HepG2 (cell line): ENCODE measurements around the gene H1-8. TPM values are rescaled to one million over a fixed set of nuclear protein-coding genes. Genes with fewer than 3 reads are reported as not detected.

Source experiments
- ATF7 ChIP-seq, 2 experiments: fragments of 450-650 bp in 1 of 2; sonication (generic) in 1 of 2; formaldehyde crosslinking in 1 of 2; IDR thresholded peaks; 2 replicates each; pipeline versions ENCODE4 v1.4.0 to v1.6.1; 2016 to 2020; ENCODE audit warnings: antibody characterized with exemption in 1 of 2, mild to moderate bottlenecking in 1 of 2, missing genetic modification reagents in 1 of 2
- BRD4 ChIP-seq: sonication (generic); formaldehyde crosslinking; IDR thresholded peaks from 2 replicates; pipeline ENCODE4 v1.4.0; 2020; ENCODE audit warnings: missing genetic modification reagents
- CENPT ChIP-seq: sonication (generic); formaldehyde crosslinking; IDR thresholded peaks from 2 replicates; pipeline ENCODE4 v1.8.0; 2022; ENCODE audit warnings: low read depth, mild to moderate bottlenecking, moderate library complexity, missing genetic modification reagents
- MAFF ChIP-seq: IDR thresholded peaks from 2 replicates; pipeline ENCODE4 v1.6.1; 2011; ENCODE audit warnings: low read depth, low read length, improper control_type of control experiment
- MATR3 ChIP-seq: sonication (generic); formaldehyde crosslinking; IDR thresholded peaks from 2 replicates; pipeline ENCODE4 v1.4.0; 2020; ENCODE audit warnings: missing genetic modification reagents
- PHF8 ChIP-seq: sonication (generic); formaldehyde crosslinking; IDR thresholded peaks from 2 replicates; pipeline ENCODE4 v1.5.0; 2020; ENCODE audit warnings: missing genetic modification reagents
- SNAI1 ChIP-seq: sonication (generic); formaldehyde crosslinking; IDR thresholded peaks from 2 replicates; pipeline ENCODE4 v1.5.0; 2020; ENCODE audit warnings: mild to moderate bottlenecking, missing genetic modification reagents, borderline replicate concordance
- SPEN ChIP-seq: sonication (generic); formaldehyde crosslinking; IDR thresholded peaks from 2 replicates; pipeline ENCODE4 v1.5.1; 2020; ENCODE audit warnings: low read depth, mild to moderate bottlenecking, missing genetic modification reagents
- SUZ12 ChIP-seq: fragments of 150-350 bp; IDR thresholded peaks from 2 replicates; pipeline ENCODE4 v1.6.1; 2014; ENCODE audit warnings: low read depth, low read length
- TAF15 ChIP-seq: fragments of 200-400 bp; formaldehyde crosslinking; IDR thresholded peaks from one replicate; pipeline ENCODE4 v1.6.1; 2018; ENCODE audit warnings: mild to moderate bottlenecking, low read depth, low read length; ENCODE audit not compliant: poor library complexity, severe bottlenecking
- TCF12 ChIP-seq, 2 experiments: fragments of 450-650 bp in 1 of 2; sonication (generic) in 1 of 2; formaldehyde crosslinking in 1 of 2; IDR thresholded peaks; 2 replicates each; pipeline versions ENCODE4 v1.6.1 to v1.8.0; 2017 to 2022; ENCODE audit warnings: antibody characterized with exemption in 1 of 2, mild to moderate bottlenecking in 1 of 2, missing genetic modification reagents in 1 of 2, moderate library complexity in 1 of 2
- WIZ ChIP-seq: sonication (generic); formaldehyde crosslinking; IDR thresholded peaks from 2 replicates; pipeline ENCODE4 v1.5.1; 2020; ENCODE audit warnings: mild to moderate bottlenecking, missing genetic modification reagents
- XBP1 ChIP-seq: sonication (generic); formaldehyde crosslinking; IDR thresholded peaks from 2 replicates; pipeline ENCODE4 v1.5.0; 2020; ENCODE audit warnings: missing genetic modification reagents
- ZNF253 ChIP-seq: sonication (generic); formaldehyde crosslinking; IDR thresholded peaks from 2 replicates; pipeline ENCODE4 v1.8.0; 2022; ENCODE audit warnings: mild to moderate bottlenecking, missing genetic modification reagents, borderline replicate concordance
- ZNF530 ChIP-seq: sonication (generic); formaldehyde crosslinking; IDR thresholded peaks from 2 replicates; pipeline ENCODE4 v1.5.0; 2020; ENCODE audit warnings: low read depth, mild to moderate bottlenecking, missing genetic modification reagents
- ZNF713 ChIP-seq: sonication (generic); formaldehyde crosslinking; IDR thresholded peaks from 2 replicates; pipeline ENCODE4 v1.4.0; 2020; ENCODE audit warnings: mild to moderate bottlenecking, missing genetic modification reagents
- ZNF772 ChIP-seq: sonication (generic); formaldehyde crosslinking; IDR thresholded peaks from 2 replicates; pipeline ENCODE4 v1.5.0; 2020; ENCODE audit warnings: mild to moderate bottlenecking, missing genetic modification reagents
- polyA plus RNA-seq, 8 experiments: library from polyadenylated mRNA; depleted of rRNA in 3 of 8; stranded (reverse) in 7 of 8; unstranded in 1 of 8; fragments of >200 nt; fragmentation: Illumina TruSeq in 4 of 8; extraction: Trizol in 4 of 8; gene quantifications; 2 replicates each; pipeline versions ENCODE4 v1.2.1 to v1.2.3, GENCODE V29; 2011 to 2016; ENCODE audit warnings: low read depth in 4 of 8, missing spikeins in 1 of 8, mixed read lengths in 1 of 8; ENCODE audit not compliant: insufficient read depth in 1 of 8
- total RNA-seq, 5 experiments: library from RNA; depleted of rRNA; stranded (reverse); fragments of >200 nt; fragmentation: Illumina TruSeq; extraction: Trizol; gene quantifications; 2 replicates each; pipeline ENCODE4 v1.2.3, GENCODE V29; 2016; ENCODE audit warnings: low read depth in 1 of 5
- TF ChIP-seq, protein P1 (sequence below): sonication (generic); formaldehyde crosslinking; IDR thresholded peaks from 2 replicates; pipeline ENCODE4 v1.4.0; 2020; ENCODE audit warnings: mild to moderate bottlenecking, missing genetic modification reagents
- TF ChIP-seq, protein P2 (sequence below): sonication (generic); formaldehyde crosslinking; IDR thresholded peaks from 2 replicates; pipeline ENCODE4 v1.4.0; 2020; ENCODE audit warnings: mild to moderate bottlenecking, missing genetic modification reagents, borderline replicate concordance
- TF ChIP-seq, protein P3 (sequence below): sonication (generic); formaldehyde crosslinking; conservative IDR thresholded peaks from 2 replicates; pipeline ENCODE4 v1.5.0; 2020; ENCODE audit warnings: missing genetic modification reagents
- TF ChIP-seq, protein P4 (sequence below): sonication (generic); formaldehyde crosslinking; IDR thresholded peaks from 2 replicates; pipeline ENCODE4 v1.4.0; 2020; ENCODE audit warnings: missing genetic modification reagents, borderline replicate concordance

The H1-8 gene
- total and polyA plus RNA-seq, 2 of the 13 experiments (the other 11 are each of a cell fraction or from before 2014, with no cell fraction given) = 0.08 TPM; not detected in 1

GRCh38 chr3:129593595-129594339 lies 50.8 kb downstream of the H1-8 start (continued):
- TF ChIP-seq, protein P1, sequence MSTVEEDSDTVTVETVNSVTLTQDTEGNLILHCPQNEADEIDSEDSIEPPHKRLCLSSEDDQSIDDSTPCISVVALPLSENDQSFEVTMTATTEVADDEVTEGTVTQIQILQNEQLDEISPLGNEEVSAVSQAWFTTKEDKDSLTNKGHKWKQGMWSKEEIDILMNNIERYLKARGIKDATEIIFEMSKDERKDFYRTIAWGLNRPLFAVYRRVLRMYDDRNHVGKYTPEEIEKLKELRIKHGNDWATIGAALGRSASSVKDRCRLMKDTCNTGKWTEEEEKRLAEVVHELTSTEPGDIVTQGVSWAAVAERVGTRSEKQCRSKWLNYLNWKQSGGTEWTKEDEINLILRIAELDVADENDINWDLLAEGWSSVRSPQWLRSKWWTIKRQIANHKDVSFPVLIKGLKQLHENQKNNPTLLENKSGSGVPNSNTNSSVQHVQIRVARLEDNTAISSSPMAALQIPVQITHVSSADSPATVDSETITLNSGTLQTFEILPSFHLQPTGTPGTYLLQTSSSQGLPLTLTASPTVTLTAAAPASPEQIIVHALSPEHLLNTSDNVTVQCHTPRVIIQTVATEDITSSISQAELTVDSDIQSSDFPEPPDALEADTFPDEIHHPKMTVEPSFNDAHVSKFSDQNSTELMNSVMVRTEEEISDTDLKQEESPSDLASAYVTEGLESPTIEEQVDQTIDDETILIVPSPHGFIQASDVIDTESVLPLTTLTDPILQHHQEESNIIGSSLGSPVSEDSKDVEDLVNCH (CRISPR knock-in tag) = no peak
- TF ChIP-seq, protein P2, sequence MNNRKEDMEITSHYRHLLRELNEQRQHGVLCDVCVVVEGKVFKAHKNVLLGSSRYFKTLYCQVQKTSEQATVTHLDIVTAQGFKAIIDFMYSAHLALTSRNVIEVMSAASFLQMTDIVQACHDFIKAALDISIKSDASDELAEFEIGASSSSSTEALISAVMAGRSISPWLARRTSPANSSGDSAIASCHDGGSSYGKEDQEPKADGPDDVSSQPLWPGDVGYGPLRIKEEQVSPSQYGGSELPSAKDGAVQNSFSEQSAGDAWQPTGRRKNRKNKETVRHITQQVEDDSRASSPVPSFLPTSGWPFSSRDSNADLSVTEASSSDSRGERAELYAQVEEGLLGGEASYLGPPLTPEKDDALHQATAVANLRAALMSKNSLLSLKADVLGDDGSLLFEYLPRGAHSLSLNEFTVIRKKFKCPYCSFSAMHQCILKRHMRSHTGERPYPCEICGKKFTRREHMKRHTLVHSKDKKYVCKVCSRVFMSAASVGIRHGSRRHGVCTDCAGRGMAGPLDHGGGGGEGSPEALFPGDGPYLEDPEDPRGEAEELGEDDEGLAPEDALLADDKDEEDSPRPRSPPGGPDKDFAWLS (CRISPR knock-in tag) = no peak
- TF ChIP-seq XBP1 = no peak
- peak; percentile 12; the same call in 1 of the 2 replicates for TF ChIP-seq SPEN (CRISPR knock-in tag)
- peak; percentile 21; the same call in 1 of the 2 replicates for TF ChIP-seq BRD4 (CRISPR knock-in tag)
- TF ChIP-seq SNAI1 (CRISPR knock-in tag) = no peak
- no peak for TF ChIP-seq MAFF
- TF ChIP-seq ZNF713 = no peak
- TF ChIP-seq, protein P3, sequence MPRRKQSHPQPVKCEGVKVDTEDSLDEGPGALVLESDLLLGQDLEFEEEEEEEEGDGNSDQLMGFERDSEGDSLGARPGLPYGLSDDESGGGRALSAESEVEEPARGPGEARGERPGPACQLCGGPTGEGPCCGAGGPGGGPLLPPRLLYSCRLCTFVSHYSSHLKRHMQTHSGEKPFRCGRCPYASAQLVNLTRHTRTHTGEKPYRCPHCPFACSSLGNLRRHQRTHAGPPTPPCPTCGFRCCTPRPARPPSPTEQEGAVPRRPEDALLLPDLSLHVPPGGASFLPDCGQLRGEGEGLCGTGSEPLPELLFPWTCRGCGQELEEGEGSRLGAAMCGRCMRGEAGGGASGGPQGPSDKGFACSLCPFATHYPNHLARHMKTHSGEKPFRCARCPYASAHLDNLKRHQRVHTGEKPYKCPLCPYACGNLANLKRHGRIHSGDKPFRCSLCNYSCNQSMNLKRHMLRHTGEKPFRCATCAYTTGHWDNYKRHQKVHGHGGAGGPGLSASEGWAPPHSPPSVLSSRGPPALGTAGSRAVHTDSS (CRISPR knock-in tag) = no peak
- no peak for TF ChIP-seq ATF7 (IDR thresholded peaks at IDR 0.05)
- TF ChIP-seq ATF7 (CRISPR knock-in tag; IDR thresholded peaks at IDR 0.05) = no peak; the same call in 1 of the 2 replicates
- TF ChIP-seq MATR3 (CRISPR knock-in tag) = no peak
- TF ChIP-seq, protein P4, sequence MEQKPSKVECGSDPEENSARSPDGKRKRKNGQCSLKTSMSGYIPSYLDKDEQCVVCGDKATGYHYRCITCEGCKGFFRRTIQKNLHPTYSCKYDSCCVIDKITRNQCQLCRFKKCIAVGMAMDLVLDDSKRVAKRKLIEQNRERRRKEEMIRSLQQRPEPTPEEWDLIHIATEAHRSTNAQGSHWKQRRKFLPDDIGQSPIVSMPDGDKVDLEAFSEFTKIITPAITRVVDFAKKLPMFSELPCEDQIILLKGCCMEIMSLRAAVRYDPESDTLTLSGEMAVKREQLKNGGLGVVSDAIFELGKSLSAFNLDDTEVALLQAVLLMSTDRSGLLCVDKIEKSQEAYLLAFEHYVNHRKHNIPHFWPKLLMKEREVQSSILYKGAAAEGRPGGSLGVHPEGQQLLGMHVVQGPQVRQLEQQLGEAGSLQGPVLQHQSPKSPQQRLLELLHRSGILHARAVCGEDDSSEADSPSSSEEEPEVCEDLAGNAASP (CRISPR knock-in tag) = no peak
- TF ChIP-seq ZNF253 = no peak
- no peak for TF ChIP-seq TCF12 (IDR thresholded peaks at IDR 0.05)
- 0 out of 2 replicates have a peak, but pooled peaks have one; percentile 34 for TF ChIP-seq TCF12 (CRISPR knock-in tag; IDR thresholded peaks at IDR 0.05)
- no peak for TF ChIP-seq CENPT
- no peak for TF ChIP-seq WIZ
- no peak for TF ChIP-seq TAF15
- TF ChIP-seq ZNF530 (CRISPR knock-in tag) = no peak
- no peak for TF ChIP-seq SUZ12
- TF ChIP-seq ZNF772 = no peak; the same call in 1 of the 2 replicates
- TF ChIP-seq PHF8 (CRISPR knock-in tag) = peak; percentile 54
